Dendritic cell treated with granulocyte-macrophage colony-stimulating factor and Interleukin-4, amounts not matched to agents 40 ng/mL and 50 ng/mL, for 4 days (primary cell): ENCODE data around the gene BEND3.

Source experiments
- H3K27ac Mint-ChIP-seq: one replicate; pipeline ENCODE4 v1.8.0; 2022; ENCODE audit warnings: mild to moderate bottlenecking, mixed read lengths
- H3K27me3 Mint-ChIP-seq: one replicate; pipeline ENCODE4 v1.8.0; 2022; ENCODE audit warnings: mild to moderate bottlenecking, mixed read lengths
- H3K36me3 Mint-ChIP-seq: one replicate; pipeline ENCODE4 v1.8.0; 2022; ENCODE audit warnings: low read depth, mixed read lengths
- H3K4me1 Mint-ChIP-seq: one replicate; pipeline ENCODE4 v1.8.0; 2022; ENCODE audit warnings: low read depth, mixed read lengths
- H3K4me3 Mint-ChIP-seq: one replicate; pipeline ENCODE4 v1.8.0; 2022; ENCODE audit warnings: mild to moderate bottlenecking, moderate library complexity, mixed read lengths
- H3K9me3 Mint-ChIP-seq: one replicate; pipeline ENCODE4 v1.8.0; 2022; ENCODE audit warnings: mixed read lengths
- intact Hi-C: fragments of 100-400 bp; cut with micrococcal nuclease; formaldehyde crosslinking; loops from one replicate; pipeline ENCODE4 v1.15.0; 2022

BEND3 gene

GRCh38 chr6:107062691-107063090 is 52.6 kb downstream of the BEND3 start:
- intact Hi-C loops, result no loop called here
- H3K27ac Mint-ChIP-seq, result no peak overlapping the region
- H3K4me3 Mint-ChIP-seq, result no peak overlapping the region

GRCh38 chr6:107061125-107062020 is 53.9 kb downstream of the BEND3 start:
- H3K27ac Mint-ChIP-seq, result no peak overlapping the region
- H3K27me3 Mint-ChIP-seq, result peaks cover 9% of the 10 kb centered on the region
- intact Hi-C loops, result no loop called here
- H3K36me3 Mint-ChIP-seq, result no peaks in the 10 kb centered on the region
- H3K4me1 Mint-ChIP-seq, result peaks cover 18% of the 10 kb centered on the region
- no peaks in the 10 kb centered on the region for H3K9me3 Mint-ChIP-seq
- no peak overlapping the region for H3K4me3 Mint-ChIP-seq

More at GRCh38 chr6:107062691-107063090, 52.6 kb downstream of the BEND3 start:
- Mint-ChIP-seq H3K9me3 (no peaks in the 10 kb centered on the region), H3K27me3 (peaks cover 9% of the 10 kb centered on the region), H3K36me3 (no peaks in the 10 kb centered on the region), H3K4me1 (peaks cover 18% of the 10 kb centered on the region)

DNA sequence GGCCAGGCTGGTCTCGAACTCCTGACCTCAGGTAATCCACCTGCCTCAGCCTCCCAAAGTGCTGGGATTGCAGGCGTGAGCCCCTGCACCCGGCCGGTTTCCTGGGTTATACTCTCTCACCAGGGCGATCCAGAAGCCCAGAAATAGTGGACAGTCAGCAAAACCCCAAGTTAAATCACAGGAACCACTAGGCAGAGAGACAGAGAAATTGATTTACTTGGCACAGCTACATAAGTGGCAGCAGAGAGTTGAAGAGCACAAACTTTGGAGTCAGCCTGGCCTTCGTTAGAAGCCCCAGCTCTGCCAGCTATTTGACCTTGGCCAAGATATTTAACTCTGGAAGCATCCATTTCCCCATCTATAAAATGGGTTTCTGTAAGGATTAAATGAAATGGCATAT is 54.6 kb downstream of the BEND3 start:
- Mint-ChIP-seq H3K27me3 (peaks cover 9% of the 10 kb centered on the region), H3K9me3 (no peaks in the 10 kb centered on the region), H3K27ac (no peak overlapping the region), H3K4me3 (no peak overlapping the region), H3K4me1 (peaks cover 18% of the 10 kb centered on the region), H3K36me3 (no peaks in the 10 kb centered on the region)
- intact Hi-C loops, result no loop called here

- Mint-ChIP-seq H3K4me3 (no peak overlapping the region), H3K27ac (no peak overlapping the region), H3K27me3 (peaks cover 9% of the 10 kb centered on the region), H3K9me3 (no peaks in the 10 kb centered on the region), H3K36me3 (no peaks in the 10 kb centered on the region), H3K4me1 (peaks cover 13% of the 10 kb centered on the region)
- intact Hi-C loops, result no loop called here
These were observed 55.7 kb downstream of the BEND3 start for GRCh38 chr6:107059606-107060005.

- Mint-ChIP-seq H3K9me3 (no peaks in the 10 kb centered on the region), H3K4me3 (no peak overlapping the region), H3K27ac (no peak overlapping the region), H3K4me1 (peaks cover 10% of the 10 kb centered on the region), H3K36me3 (no peaks in the 10 kb centered on the region), H3K27me3 (peaks cover 9% of the 10 kb centered on the region)
- intact Hi-C loops, result no loop called here
These were observed 57.6 kb downstream of the BEND3 start for GRCh38 chr6:107057679-107058078.

DNA sequence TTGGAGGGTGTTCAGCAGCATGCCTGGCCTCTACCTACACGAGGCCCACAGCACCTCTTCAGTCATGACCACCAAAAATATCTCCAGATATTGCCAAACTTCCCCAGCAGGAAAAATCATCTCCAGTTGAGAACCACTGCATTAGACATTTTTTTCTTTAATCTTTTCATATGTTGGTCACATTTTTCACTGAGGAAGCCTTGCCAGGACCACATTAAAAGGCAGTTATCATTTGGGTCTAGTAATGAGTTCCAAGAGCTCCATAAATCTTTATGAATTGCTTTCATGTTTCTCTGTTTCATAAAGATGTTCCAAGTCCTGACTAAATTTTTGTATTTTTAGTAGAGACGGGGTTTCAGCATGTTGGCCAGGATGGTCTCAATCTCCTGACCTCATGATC is 58.5 kb downstream of the BEND3 start:
- no peak overlapping the region for H3K4me3 Mint-ChIP-seq

GRCh38 chr6:107047807-107048206 is 67.5 kb downstream of the BEND3 start:
- H3K36me3 Mint-ChIP-seq, result peaks cover 66% of the 10 kb centered on the region
- H3K4me1 Mint-ChIP-seq, result no peaks in the 10 kb centered on the region
- no peak overlapping the region for H3K4me3 Mint-ChIP-seq
- no peaks in the 10 kb centered on the region for H3K27me3 Mint-ChIP-seq
- H3K27ac Mint-ChIP-seq, result no peak overlapping the region
- intact Hi-C loops, result no loop called here
- no peaks in the 10 kb centered on the region for H3K9me3 Mint-ChIP-seq

More for the DNA sequence above, 58.5 kb downstream of the BEND3 start:
- H3K4me1 Mint-ChIP-seq, result peaks cover 7% of the 10 kb centered on the region
- H3K27me3 Mint-ChIP-seq, result peaks cover 4% of the 10 kb centered on the region
- H3K36me3 Mint-ChIP-seq, result no peaks in the 10 kb centered on the region
- H3K9me3 Mint-ChIP-seq, result no peaks in the 10 kb centered on the region
- H3K27ac Mint-ChIP-seq, result no peak overlapping the region
- intact Hi-C loops, result no loop called here

DNA sequence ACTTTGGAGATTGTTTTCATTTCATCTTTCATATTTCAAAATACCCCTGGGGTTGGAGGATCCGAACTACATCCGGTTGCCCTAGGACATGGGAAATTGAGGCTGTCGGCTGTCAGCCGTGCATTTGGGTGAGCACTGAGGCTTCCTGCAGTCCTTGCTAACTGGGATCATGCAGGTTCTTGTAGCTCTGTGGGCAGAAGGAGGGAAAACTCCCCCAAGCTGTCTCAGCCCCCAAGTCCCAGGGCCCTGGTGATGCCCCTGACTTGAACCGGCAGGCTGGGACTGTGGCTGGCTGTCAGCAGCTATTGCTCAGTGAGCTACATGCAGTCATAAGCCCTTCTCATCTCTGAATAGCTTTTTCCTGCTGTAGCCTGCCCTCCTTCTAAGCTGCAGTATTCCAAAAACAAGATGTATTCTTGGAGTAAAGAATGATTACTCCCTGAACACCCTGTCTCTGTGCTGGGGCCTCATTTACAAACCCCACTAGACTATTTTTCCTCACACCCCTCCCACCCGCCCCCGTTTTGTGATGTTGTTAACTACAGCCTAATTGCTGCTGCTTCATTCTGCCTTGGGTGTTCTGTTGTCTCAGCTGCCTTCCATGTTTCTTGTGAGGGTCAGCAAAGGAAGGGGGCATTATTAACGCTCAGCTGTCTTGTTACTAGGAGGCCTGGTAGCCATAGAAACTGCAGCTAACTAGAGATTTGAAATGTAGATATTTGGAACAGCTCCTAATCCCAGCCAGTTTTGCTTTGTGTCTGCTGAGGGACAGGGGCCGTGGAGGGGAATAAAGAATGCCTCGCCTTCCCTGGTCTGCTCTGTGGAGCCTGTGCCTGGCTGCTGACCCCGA is 69.3 kb downstream of the BEND3 start:
- intact Hi-C loops, result no loop called here
- no peak overlapping the region for H3K27ac Mint-ChIP-seq
- no peaks in the 10 kb centered on the region for H3K27me3 Mint-ChIP-seq
- no peaks in the 10 kb centered on the region for H3K9me3 Mint-ChIP-seq
- H3K36me3 Mint-ChIP-seq, result peaks cover 76% of the 10 kb centered on the region
- H3K4me3 Mint-ChIP-seq, result no peak overlapping the region
- no peaks in the 10 kb centered on the region for H3K4me1 Mint-ChIP-seq

DNA sequence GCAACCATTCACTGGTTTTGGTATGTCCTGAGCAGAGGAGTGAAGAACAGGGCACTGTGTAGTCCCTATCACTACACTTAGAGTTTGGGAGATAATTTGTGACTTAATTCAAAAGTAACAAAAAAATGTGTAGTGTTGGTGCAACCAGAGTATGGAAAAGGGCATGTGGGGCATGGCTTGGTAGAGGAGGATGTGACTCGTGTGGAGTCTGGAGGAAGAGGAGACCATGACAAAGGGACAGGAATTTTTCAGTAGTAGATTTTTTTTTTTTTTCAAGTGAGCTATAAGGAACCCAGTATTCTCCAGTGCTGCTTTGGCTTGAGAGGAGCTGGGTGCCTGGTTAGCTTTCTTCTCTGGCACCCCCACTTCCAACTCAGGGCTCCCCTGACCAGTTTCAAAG is 82.2 kb downstream of the BEND3 start:
- Mint-ChIP-seq H3K27ac (no peak overlapping the region), H3K9me3 (no peaks in the 10 kb centered on the region), H3K27me3 (no peaks in the 10 kb centered on the region), H3K36me3 (peaks cover 52% of the 10 kb centered on the region), H3K4me1 (peaks cover 34% of the 10 kb centered on the region), H3K4me3 (no peak overlapping the region)
- intact Hi-C loops, result no loop called here

DNA sequence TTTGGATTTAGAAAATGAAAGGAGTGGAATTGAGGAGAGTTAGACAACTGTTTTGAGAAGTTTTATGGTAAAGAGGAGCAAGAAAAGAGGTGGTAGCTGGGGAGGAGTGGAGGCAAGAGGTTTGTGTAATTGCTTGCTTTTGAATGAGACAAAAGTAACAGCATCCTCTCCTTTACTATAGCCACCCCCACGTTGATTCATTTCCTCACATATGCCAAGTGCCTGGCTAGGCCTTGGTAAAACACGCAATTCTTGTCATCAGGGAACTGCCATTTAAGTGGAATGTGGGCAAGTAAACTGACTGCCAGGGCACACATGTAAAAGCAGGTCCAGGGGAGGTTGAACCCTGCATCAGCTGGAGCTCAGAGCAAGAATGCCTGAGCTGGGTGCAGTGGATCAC is 83.3 kb downstream of the BEND3 start:
- no peak overlapping the region for H3K27ac Mint-ChIP-seq
- peaks cover 34% of the 10 kb centered on the region for H3K4me1 Mint-ChIP-seq
- H3K27me3 Mint-ChIP-seq, result no peaks in the 10 kb centered on the region
- H3K4me3 Mint-ChIP-seq, result no peak overlapping the region
- intact Hi-C loops, result no loop called here
- peaks cover 53% of the 10 kb centered on the region for H3K36me3 Mint-ChIP-seq
- H3K9me3 Mint-ChIP-seq, result no peaks in the 10 kb centered on the region

GRCh38 chr6:107030151-107030550 is 85.2 kb downstream of the BEND3 start:
- Mint-ChIP-seq H3K4me1 (peaks cover 34% of the 10 kb centered on the region), H3K4me3 (peak overlapping the region; percentile 97), H3K27ac (no peak overlapping the region), H3K27me3 (no peaks in the 10 kb centered on the region), H3K36me3 (peaks cover 53% of the 10 kb centered on the region), H3K9me3 (no peaks in the 10 kb centered on the region)
- intact Hi-C loops, result no loop called here

DNA sequence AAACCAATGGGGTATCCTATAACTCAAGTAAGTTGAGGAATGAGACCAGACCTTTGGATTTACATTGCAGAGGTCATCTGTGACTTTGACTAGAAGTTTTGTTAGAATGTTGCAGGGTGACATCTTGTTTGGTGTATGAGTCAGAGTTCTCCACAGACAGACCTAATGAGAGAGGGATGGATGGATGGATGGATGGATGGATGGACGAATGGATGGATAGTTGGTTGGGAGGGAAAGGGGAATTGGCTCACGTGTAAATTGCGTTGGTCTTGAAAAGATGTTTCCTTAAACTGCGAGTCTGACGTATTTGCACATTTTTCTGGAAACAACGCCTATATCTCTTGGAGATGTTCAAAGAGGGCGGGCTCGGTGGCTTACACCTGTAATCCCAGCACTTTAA is 88.3 kb downstream of the BEND3 start:
- H3K4me3 Mint-ChIP-seq, result no peak overlapping the region
- intact Hi-C loops, result no loop called here
- H3K36me3 Mint-ChIP-seq, result peaks cover 32% of the 10 kb centered on the region
- H3K9me3 Mint-ChIP-seq, result no peaks in the 10 kb centered on the region
- peaks cover 27% of the 10 kb centered on the region for H3K4me1 Mint-ChIP-seq
- no peaks in the 10 kb centered on the region for H3K27me3 Mint-ChIP-seq
- no peak overlapping the region for H3K27ac Mint-ChIP-seq

- H3K4me3 Mint-ChIP-seq, result no peak overlapping the region
- no peaks in the 10 kb centered on the region for H3K4me1 Mint-ChIP-seq
- intact Hi-C loops, result no loop called here
- no peaks in the 10 kb centered on the region for H3K36me3 Mint-ChIP-seq
- no peak overlapping the region for H3K27ac Mint-ChIP-seq
- H3K9me3 Mint-ChIP-seq, result no peaks in the 10 kb centered on the region
- no peaks in the 10 kb centered on the region for H3K27me3 Mint-ChIP-seq
These were observed 93.7 kb downstream of the BEND3 start for GRCh38 chr6:107021446-107022185.

GRCh38 chr6:107020239-107020638 is 95.1 kb downstream of the BEND3 start:
- no peaks in the 10 kb centered on the region for H3K36me3 Mint-ChIP-seq
- no peak overlapping the region for H3K27ac Mint-ChIP-seq
- H3K4me1 Mint-ChIP-seq, result no peaks in the 10 kb centered on the region
- intact Hi-C loops, result no loop called here
- no peaks in the 10 kb centered on the region for H3K9me3 Mint-ChIP-seq
- H3K27me3 Mint-ChIP-seq, result no peaks in the 10 kb centered on the region
- H3K4me3 Mint-ChIP-seq, result no peak overlapping the region
